HepG2 (cell line): ENCODE measurements around the gene LHB. TPM values are rescaled to one million over a fixed set of nuclear protein-coding genes. Genes with fewer than 3 reads are reported as not detected.
"Not testable (repeated sequence)": the region's sequence is repeated elsewhere in the genome, so short reads cannot be mapped to it uniquely, and the experiment has no call there.

Experiments used
- ATAC-seq: fragments of 200-7000 bp; cut with Tn5 transposase; 3 replicates; pipeline ENCODE4 v1.9.1; 2020; ENCODE audit warnings: mild to moderate bottlenecking, moderate library complexity
- BruUV-seq: library from RNA; stranded (reverse); fragments of 400-500 nt; replicated peaks from 2 replicates; lab custom pipeline; 2021; lab: Mats Ljungman, UMichigan
- CTCF ChIA-PET: fragments of 300-600 bp; formaldehyde crosslinking; extraction: SDS; loops from one replicate; lab custom pipeline; 2021; ENCODE audit warnings: low total read pairs, inconsistent platforms, low intra/inter-chr PET ratio; lab: Yijun Ruan, JAX
- POLR2A ChIA-PET: fragments of 350-600 bp; sonication (Branson Sonifier 250); formaldehyde crosslinking; loops from one replicate; lab custom pipeline; 2020; ENCODE audit warnings: antibody characterized with exemption, inconsistent platforms; lab: Yijun Ruan, JAX
- DNase-seq: peaks from one replicate; pipeline ENCODE4 v3.0.0-alpha.2; 2015; ENCODE audit warnings: low spot score
- FAIRE-seq: peaks from 3 replicates; lab custom pipeline; 2011; peaks lifted over from hg19 to GRCh38; lab: Jason Lieb, UNC
- H2AFZ ChIP-seq: one replicate; pipeline ENCODE4 v1.6.1; 2011; ENCODE audit warnings: low read length, inconsistent platforms
- H3K27ac ChIP-seq: fragments of 300-600 bp; 3 replicates; pipeline ENCODE4 v1.8.0; 2011; ENCODE audit warnings: mixed run types, mild to moderate bottlenecking, mixed read lengths, low read length, inconsistent platforms; ENCODE audit not compliant: insufficient read depth; ENCODE audit errors: extremely low read length
- H3K27me3 ChIP-seq, 2 experiments: fragments of 200-600 bp in 1 of 2; 2 replicates in 1 of 2; 3 replicates in 1 of 2; pipeline versions ENCODE4 v1.6.0 to v1.8.0; 2011; ENCODE audit warnings: low read length in 2 of 2, mild to moderate bottlenecking in 2 of 2, moderate library complexity in 2 of 2, inconsistent platforms in 1 of 2; ENCODE audit not compliant: insufficient read depth in 2 of 2, control insufficient read depth in 1 of 2
- H3K36me3 ChIP-seq, 2 experiments: fragments of 200-600 bp in 1 of 2; replicated peaks in 1 of 2; 2 replicates in 1 of 2; 3 replicates in 1 of 2; pipeline versions ENCODE4 v1.5.1 to v1.8.0; 2011; ENCODE audit warnings: low read length in 2 of 2, inconsistent platforms in 1 of 2; ENCODE audit not compliant: insufficient read depth in 2 of 2, control insufficient read depth in 1 of 2
- H3K4me1 ChIP-seq: 2 replicates; pipeline ENCODE4 v1.5.1; 2012; ENCODE audit warnings: low read length, inconsistent platforms; ENCODE audit not compliant: insufficient read depth
- H3K4me2 ChIP-seq: 2 replicates; pipeline ENCODE4 v1.6.0; 2011; ENCODE audit warnings: low read depth, low read length, inconsistent platforms
- H3K4me3 ChIP-seq, 3 experiments: fragments of 200-600 bp in 1 of 3; sonication (generic), shearing (Covaris generic) in 1 of 3; replicated peaks in 1 of 3; 2 replicates each; pipeline ENCODE4 v1.5.1; 2011 to 2016; ENCODE audit warnings: low read length in 3 of 3, inconsistent platforms in 2 of 3, low read depth in 2 of 3, mild to moderate bottlenecking in 2 of 3, control low read depth in 1 of 3, mixed read lengths in 1 of 3; ENCODE audit not compliant: insufficient read depth in 1 of 3
- H3K79me2 ChIP-seq: one replicate; pipeline ENCODE4 v1.6.1; 2011; ENCODE audit warnings: low read length, inconsistent platforms; ENCODE audit not compliant: insufficient read depth
- H3K9ac ChIP-seq: 2 replicates; pipeline ENCODE4 v1.6.0; 2011; ENCODE audit warnings: mild to moderate bottlenecking, low read depth, low read length, inconsistent platforms; ENCODE audit not compliant: insufficient read depth
- H3K9me3 ChIP-seq: 2 replicates; pipeline ENCODE4 v1.5.1; 2012; ENCODE audit warnings: mild to moderate bottlenecking, low read length
- H4K20me1 ChIP-seq: 2 replicates; pipeline ENCODE4 v1.6.0; 2011; ENCODE audit warnings: inconsistent platforms, mild to moderate bottlenecking, low read length, moderate library complexity; ENCODE audit not compliant: insufficient read depth
- WGBS: methylation state at CpG from one replicate; pipeline ENCODE4 v1.1.6; 2017; ENCODE audit warnings: low lambda C conversion rate; 5-methylcytosine and 5-hydroxymethylcytosine counted together
- in situ Hi-C: cut with HindIII; loops from 2 replicates; pipeline ENCODE4 v1.10.0; 2017; ENCODE audit warnings: low pct_unique_long_range_greater_than_20kb; ENCODE audit not compliant: extremely low pct_ligation_motif_present
- intact Hi-C: fragments of 100-400 bp; cut with micrococcal nuclease; formaldehyde crosslinking; loops from one replicate; pipeline ENCODE4 v1.10.0; 2022; ENCODE audit not compliant: unreplicated experiment
- polyA plus RNA-seq, 8 experiments: library from polyadenylated mRNA; depleted of rRNA in 3 of 8; stranded (reverse) in 7 of 8; unstranded in 1 of 8; fragments of >200 nt; fragmentation: Illumina TruSeq in 4 of 8; extraction: Trizol in 4 of 8; gene quantifications; 2 replicates each; pipeline versions ENCODE4 v1.2.1 to v1.2.3, GENCODE V29; 2011 to 2016; ENCODE audit warnings: low read depth in 4 of 8, missing spikeins in 1 of 8, mixed read lengths in 1 of 8; ENCODE audit not compliant: insufficient read depth in 1 of 8
- total RNA-seq, 5 experiments: library from RNA; depleted of rRNA; stranded (reverse); fragments of >200 nt; fragmentation: Illumina TruSeq; extraction: Trizol; gene quantifications; 2 replicates each; pipeline ENCODE4 v1.2.3, GENCODE V29; 2016; ENCODE audit warnings: low read depth in 1 of 5

The LHB gene
- total and polyA plus RNA-seq, 2 of the 13 experiments (the other 11 are each of a cell fraction or from before 2014, with no cell fraction given): not detected

DNA sequence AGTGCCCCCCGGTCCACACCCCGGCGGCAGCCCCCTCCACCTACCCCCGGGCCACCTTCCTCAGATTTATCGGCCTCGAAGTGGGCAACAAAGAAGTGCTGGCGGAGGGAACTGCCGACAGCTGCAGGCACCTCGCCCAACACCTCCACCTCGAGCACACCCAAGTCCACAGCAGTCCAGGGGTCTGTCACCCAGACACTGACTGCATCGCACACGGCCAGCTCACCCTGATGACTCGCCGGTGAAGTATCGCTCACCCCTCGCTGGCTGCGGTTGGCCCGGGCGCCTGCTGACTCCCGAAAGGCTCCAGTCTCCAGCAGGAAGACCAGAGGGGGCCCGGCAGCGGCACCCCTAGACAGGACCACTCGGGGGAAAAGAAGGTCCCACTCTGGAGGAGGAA is 8.7 kb upstream of the LHB start:
- FAIRE-seq, H3K4me2 ChIP-seq, H3K36me3 ChIP-seq, ATAC-seq, CTCF ChIA-PET, DNase-seq, H3K9me3 ChIP-seq, intact Hi-C loops, H3K9ac ChIP-seq, H3K79me2 ChIP-seq, BruUV-seq, H3K27ac ChIP-seq, H3K4me3 ChIP-seq, H4K20me1 ChIP-seq, POLR2A ChIA-PET, H2AFZ ChIP-seq, in situ Hi-C loops: not testable (repeated sequence)
- Histone ChIP-seq H3K27me3 (peaks cover 0 to 16% of the 10 kb centered on the region in 2 experiments; a peak in 3 of 5 replicates), H3K4me1 (peaks cover 10% of the 10 kb centered on the region; the same call in 1 of the 2 replicates)
- 22% methylated on average over 17 of the region's 23 CpGs for WGBS

DNA sequence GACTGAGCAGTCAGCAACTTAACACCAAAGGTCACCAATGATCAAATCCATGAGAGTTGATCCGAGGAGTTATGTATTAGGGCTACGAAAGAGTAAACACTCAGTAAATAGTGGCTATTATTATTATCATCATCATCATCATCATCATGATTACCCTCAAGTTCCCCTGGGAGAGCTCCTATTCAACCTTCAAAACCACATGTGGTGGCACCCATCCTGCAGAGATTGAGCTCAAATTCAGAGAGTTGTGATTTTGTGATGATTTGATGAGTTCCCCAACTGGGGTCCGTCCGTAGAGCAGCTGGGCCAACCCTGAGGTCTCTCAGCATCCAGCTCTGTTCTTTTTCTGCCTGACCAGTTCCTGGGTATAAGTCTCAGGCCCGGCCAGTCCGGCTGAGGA is 8.2 kb upstream of the LHB start:
- H3K79me2 ChIP-seq, BruUV-seq, H3K27ac ChIP-seq, FAIRE-seq, H3K9ac ChIP-seq, ATAC-seq, POLR2A ChIA-PET, H4K20me1 ChIP-seq, intact Hi-C loops, H3K4me3 ChIP-seq, CTCF ChIA-PET, DNase-seq, in situ Hi-C loops, H3K4me2 ChIP-seq, H3K36me3 ChIP-seq, H2AFZ ChIP-seq, H3K9me3 ChIP-seq: not testable (repeated sequence)
- 50% methylated on average over 2 of the region's 6 CpGs for WGBS
- Histone ChIP-seq H3K4me1 (peaks cover 10% of the 10 kb centered on the region; the same call in 1 of the 2 replicates), H3K27me3 (peaks cover 0 to 21% of the 10 kb centered on the region in 2 experiments; a peak in 3 of 5 replicates)

DNA sequence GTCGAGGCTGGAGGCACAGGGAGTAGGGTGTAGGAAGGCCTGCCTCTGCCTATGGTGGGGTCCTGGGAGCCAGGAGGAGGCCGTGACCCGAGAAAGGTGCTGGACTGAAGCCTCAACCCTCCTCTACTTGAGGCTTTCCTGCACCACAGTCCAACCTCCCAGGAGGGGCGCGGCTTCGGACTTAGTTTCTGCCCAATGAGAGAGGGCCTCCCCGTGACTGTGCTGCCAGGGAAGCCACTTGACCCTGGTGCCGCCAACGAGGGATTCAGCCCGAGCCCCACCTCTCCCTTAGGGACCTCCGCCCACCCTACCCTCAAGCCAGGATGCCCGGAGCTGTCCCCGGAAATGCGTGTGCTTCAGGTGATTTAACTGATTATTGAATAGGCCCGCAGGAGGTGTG is 7.3 kb upstream of the LHB start, which contains the start of gene CGB3:
Gene CGB3, minus strand, starts transcription at position 101 of the 400 bp plus-strand sequence. CDS start 362 bp downstream, outside the sequence.
- H4K20me1 ChIP-seq, H3K9ac ChIP-seq, H3K4me3 ChIP-seq, H3K4me2 ChIP-seq, intact Hi-C loops, CTCF ChIA-PET, FAIRE-seq, ATAC-seq, in situ Hi-C loops, H3K27ac ChIP-seq, H2AFZ ChIP-seq, DNase-seq, H3K9me3 ChIP-seq, H3K36me3 ChIP-seq, POLR2A ChIA-PET, BruUV-seq, H3K79me2 ChIP-seq: not testable (repeated sequence)
- WGBS: no CpG with 5 or more reads among the region's 15 CpGs
- Histone ChIP-seq H3K4me1 (peaks cover 12% of the 10 kb centered on the region), H3K27me3 (peaks cover 0 to 23% of the 10 kb centered on the region in 2 experiments; a peak in 3 of 5 replicates)
